GM12864 (cell line): Measurements from ENCODE around the gene LTBP2.

Source experiments
- DNase-seq: peaks from one replicate; pipeline ENCODE4 v3.0.0-alpha.2; 2011; ENCODE audit warnings: low read depth
- H3K4me3 ChIP-seq: 2 replicates; pipeline ENCODE4 v1.5.1; 2011; ENCODE audit warnings: mild to moderate bottlenecking, low read depth, low read length, control low read depth
- TF ChIP-seq, protein P1 (sequence below): IDR thresholded peaks from 2 replicates; pipeline ENCODE4 v1.5.1; 2011; ENCODE audit warnings: low read depth, mild to moderate bottlenecking, moderate library complexity, low read length, control low read depth, inconsistent platforms; ENCODE audit errors: missing control alignments

Gene LTBP2

DNA sequence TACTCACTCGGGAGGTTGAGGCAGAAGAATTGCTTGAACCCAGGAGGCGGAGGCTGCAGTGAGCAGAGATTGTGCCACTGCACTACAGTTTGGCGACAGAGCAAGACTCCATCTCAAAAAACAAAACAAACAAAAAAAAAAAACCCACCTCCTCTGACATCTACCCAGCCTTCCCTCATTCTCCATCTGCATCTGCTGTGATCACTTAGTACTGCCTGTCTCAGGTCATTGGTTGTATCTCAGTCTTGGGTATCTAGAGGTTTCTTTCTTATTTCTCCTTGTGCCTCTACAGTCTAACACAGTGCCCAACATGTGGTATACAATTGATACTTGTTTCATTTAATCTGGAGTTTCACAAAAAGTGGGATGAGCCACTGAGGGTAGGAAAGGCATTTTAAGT is 5.3 kb downstream of the LTBP2 start:
- TF ChIP-seq, protein P1, sequence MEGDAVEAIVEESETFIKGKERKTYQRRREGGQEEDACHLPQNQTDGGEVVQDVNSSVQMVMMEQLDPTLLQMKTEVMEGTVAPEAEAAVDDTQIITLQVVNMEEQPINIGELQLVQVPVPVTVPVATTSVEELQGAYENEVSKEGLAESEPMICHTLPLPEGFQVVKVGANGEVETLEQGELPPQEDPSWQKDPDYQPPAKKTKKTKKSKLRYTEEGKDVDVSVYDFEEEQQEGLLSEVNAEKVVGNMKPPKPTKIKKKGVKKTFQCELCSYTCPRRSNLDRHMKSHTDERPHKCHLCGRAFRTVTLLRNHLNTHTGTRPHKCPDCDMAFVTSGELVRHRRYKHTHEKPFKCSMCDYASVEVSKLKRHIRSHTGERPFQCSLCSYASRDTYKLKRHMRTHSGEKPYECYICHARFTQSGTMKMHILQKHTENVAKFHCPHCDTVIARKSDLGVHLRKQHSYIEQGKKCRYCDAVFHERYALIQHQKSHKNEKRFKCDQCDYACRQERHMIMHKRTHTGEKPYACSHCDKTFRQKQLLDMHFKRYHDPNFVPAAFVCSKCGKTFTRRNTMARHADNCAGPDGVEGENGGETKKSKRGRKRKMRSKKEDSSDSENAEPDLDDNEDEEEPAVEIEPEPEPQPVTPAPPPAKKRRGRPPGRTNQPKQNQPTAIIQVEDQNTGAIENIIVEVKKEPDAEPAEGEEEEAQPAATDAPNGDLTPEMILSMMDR = no peak
- no peak overlapping the region for H3K4me3 ChIP-seq
- DNase-seq = no peak

DNA sequence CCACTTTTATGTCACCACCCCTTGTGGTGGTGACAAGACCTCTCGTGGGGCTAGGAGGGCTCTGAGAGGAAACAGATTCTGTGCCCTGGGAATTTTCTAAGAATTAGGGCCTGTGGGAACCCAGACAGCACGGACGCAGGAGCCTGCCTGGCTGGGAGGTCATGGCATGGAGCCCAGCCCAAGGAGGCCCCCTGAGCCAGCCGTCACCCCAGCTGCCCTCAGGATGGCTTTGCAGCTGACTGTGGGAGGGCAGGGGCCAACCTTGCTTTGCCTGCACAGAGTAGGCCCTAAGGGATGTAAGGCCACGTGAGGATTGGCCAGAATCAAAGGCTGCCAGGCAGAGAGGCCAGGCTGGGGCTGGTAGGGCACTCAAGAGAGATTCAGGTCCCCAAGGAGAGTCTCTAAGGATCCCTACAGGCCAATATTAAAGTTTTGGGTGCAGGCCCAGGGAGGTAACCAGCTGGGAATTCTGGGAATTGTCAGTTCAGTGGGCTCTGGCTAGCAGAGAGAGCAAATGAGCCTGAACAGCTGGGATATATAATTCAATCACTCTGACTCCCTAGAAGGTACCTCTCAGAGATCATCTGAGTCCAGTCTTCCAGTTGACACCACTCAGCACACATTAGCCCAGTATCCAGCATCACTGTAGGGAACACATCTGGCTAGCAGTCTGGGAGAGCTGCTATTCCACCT is 6.4 kb downstream of the LTBP2 start:
- no peak overlapping the region for H3K4me3 ChIP-seq
- TF ChIP-seq, protein P1 = no peak
- no peak for DNase-seq

GRCh38 chr14:74604911-74605310 is 7.1 kb downstream of the LTBP2 start:
- no peak overlapping the region for H3K4me3 ChIP-seq
- TF ChIP-seq, protein P1 = no peak
- no peak for DNase-seq

DNA sequence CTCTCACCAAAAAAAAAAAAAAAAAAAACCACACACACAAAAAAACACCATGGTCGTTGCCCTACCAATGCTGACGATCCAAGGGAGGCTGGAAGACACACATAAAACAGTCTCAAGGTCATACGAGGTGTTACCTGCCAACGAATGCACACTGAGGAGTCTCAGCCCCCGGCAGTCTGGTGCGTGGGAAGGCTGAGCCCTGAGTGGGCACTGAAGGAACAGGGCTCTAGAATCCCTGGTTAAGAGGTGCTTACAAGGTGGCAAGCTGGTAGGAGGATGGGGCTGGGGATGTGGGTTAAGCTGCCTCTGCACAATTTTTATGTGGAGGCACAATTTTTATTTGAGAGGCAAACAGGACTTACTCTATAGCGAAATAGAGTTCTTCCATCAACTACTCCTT is 7.9 kb downstream of the LTBP2 start:
- no peak overlapping the region for H3K4me3 ChIP-seq
- DNase-seq = no peak
- TF ChIP-seq, protein P1 = no peak

- H3K4me3 ChIP-seq = no peak overlapping the region
- DNase-seq = no peak
- TF ChIP-seq, protein P1 = no peak
These were observed 10.1 kb downstream of the LTBP2 start for GRCh38 chr14:74601982-74602381.

DNA sequence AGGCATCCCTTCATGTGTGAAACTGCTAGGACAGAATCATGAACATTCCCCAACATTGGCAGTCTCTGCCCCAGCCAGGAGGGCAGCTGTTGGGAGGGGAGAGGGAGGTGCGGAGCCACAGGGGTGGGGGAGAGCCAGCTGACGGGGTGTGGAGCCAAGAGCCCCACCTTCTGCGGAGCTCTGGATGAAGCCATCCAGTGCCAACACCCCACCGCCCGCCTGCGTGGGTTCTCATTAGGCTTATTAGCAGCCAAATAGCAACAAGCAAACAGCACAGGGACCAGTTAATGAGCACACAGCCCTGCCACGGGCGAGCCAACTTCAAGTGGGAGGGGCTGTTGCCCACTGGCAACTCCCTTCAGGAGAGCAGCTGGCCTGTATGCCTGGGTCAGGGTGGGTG is 12.1 kb downstream of the LTBP2 start:
- no peak overlapping the region for H3K4me3 ChIP-seq
- no peak for DNase-seq
- TF ChIP-seq, protein P1 = no peak

DNA sequence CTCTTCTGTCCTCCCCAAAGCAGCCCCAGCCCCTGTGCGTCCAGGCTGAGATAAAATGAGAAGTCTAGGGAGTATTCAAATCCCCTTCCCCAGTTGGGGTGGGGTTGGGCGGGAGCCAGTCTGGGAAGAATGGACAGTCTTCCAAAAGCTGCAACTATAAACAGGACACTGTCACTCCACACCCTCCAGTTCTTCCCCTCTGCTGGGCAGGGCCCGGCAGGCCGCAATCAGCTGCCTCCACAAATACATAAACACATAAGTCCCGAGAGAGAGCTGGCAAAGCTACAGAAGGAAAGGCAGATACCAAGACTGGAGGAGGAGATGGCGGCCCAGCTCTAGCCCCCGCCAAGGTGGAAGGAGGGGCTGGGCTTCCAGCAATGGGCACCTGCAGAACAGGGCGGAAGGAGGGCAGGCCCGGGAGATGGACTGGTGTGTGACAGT is 12.7 kb downstream of the LTBP2 start:
- DNase-seq = no peak

More for the DNA sequence above, 12.7 kb downstream of the LTBP2 start:
- H3K4me3 ChIP-seq = no peak overlapping the region
- TF ChIP-seq, protein P1 = no peak
